HG03103 (cell line): ENCODE measurements around the gene SAMD3.
"Not testable (repeated sequence)": the region's sequence is repeated elsewhere in the genome, so short reads cannot be mapped to it uniquely, and the experiment has no call there.

Experiments used
- ATAC-seq: cut with Tn5 transposase; IDR thresholded peaks from one replicate; pipeline ENCODE4 v1.9.1; 2021; ENCODE audit warnings: low read depth; ENCODE audit not compliant: unreplicated experiment

Gene SAMD3

GRCh38 chr6:130182466-130182865 lies 40.3 kb downstream of the SAMD3 start:
- ATAC-seq: no peak

DNA sequence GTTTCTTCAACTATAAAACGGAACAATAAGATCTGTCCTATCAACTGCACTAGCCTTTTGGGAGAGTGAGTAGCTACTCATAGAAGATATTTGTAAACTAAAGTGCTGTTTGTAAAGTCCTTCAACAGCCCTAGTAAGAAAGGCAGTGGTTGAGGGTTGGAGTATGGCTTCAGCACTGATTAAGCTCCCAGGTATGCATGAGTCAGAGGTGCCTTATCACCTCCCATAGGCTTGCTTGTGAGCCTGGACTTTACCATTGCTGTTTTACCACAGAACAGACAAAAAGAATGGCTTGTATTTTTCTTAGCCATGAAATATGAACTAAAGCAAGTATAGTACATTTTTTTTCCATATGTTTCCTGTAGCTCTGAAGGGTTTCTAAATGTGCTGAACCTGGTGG lies 44.1 kb downstream of the SAMD3 start:
- no peak for ATAC-seq

- ATAC-seq: no peak
These were observed 46.4 kb downstream of the SAMD3 start for GRCh38 chr6:130176378-130176777.

DNA sequence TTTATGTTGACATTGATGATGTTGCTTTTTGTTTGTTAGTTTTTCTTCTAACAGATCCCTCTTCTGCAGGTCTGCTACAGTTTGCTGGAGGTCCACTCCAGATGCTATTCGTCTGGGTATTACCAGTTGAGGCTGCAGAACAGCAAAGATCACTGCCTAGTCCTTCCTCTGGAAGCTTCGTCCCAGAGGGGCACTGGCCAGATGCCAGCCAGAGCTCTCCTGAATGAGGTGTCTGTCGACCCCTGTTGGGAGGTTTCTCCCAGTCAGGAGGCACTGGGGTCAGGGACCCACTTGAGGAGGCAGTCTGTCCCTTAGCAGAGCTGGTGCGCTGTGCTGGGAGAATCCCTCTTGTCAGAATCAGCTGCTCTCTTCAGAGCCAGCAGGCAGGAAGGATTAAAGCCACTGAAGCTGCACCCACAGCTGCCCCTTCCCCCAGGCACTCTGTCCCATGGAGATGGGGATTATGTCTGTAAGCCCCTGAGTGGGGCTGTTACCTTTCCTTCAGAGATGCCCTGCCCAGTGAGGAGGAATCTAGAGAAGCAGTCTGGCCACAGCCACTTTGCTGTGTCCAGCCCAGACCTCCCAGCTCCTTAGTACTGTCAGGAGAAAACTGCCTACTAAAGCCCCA lies 49.3 kb downstream of the SAMD3 start:
- not testable (repeated sequence) for ATAC-seq

GRCh38 chr6:130170160-130170559 lies 52.6 kb downstream of the SAMD3 start:
- not testable (repeated sequence) for ATAC-seq

GRCh38 chr6:130167655-130168054 lies 55.1 kb downstream of the SAMD3 start:
- ATAC-seq: no peak

DNA sequence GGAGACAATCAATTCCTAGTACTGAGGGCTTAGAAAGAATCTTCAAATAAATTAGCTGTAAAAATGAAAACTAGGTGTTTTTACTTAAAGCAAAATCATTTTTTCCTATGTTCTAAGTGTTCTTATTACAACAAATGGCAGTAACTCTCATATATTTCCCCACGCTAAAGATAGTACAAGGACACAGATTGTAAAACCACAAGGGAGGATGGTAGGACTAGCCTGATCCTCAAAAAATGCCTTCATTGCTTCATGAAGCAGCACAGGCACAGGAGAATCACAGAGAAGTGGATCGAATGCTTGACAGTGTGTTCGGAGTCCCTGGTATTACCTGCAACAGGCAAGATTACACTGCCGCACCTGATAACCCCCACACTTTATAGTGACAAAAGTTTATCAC lies 58.5 kb downstream of the SAMD3 start:
- ATAC-seq: no peak

- no peak for ATAC-seq
These were observed 59.5 kb downstream of the SAMD3 start for GRCh38 chr6:130163266-130163665.

- no peak for ATAC-seq
These were observed 60.3 kb downstream of the SAMD3 start for GRCh38 chr6:130162421-130162820.

DNA sequence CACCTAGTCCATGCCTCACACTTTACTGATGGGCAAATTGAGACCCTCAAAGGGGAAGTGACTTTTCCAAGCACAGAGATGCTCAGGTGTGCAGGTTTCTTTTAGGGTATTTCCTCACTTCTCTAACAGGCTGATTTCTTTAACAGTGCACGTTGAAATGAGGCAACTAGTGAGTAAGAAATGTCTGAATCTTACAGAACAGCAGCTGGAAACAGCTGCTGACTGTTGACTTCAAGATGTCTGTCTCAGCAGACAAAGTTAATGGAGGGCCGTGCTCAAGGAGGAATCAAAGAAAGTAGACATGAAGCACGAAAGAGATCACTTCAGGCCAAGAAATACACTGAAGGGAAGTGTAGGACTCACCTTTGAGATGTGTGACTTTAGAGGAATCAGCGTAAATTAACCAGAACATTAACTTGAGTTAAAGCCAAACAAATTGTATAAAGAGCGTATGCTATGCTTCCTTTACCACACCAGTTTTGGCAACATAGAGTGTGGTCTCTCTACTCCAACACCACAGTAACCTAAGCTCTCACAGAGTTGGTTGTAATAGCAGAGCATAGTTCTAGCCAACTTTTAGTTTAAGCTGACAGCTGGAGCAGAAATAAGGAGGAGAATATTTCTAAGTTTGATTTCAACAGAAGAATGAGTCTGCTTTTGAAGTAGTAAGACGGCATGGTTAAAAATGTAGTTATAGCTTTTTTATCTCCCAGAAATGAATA lies 60.9 kb downstream of the SAMD3 start:
- ATAC-seq: no peak

- ATAC-seq: no peak
These were observed 62.8 kb downstream of the SAMD3 start for GRCh38 chr6:130159956-130160355.

- no peak for ATAC-seq
These were observed 64.2 kb downstream of the SAMD3 start for GRCh38 chr6:130158548-130158947.

DNA sequence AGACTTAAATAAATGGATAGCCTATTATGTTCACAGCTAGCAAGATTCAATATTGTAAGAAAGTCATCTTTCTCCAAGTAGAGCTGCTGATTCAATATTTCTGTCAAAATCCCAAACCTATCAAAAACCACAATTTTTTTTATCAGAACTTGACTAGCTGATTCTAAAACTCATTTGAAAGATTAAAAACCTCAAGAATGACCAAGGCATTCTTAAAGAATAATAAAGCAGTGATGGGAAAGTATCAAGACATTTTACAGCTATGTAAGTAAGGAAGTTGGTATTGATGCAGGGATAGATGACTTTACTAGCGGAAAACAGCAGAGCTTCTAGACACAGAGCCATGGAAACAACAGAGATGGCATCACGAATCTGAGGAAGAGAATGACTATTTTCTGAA lies 64.7 kb downstream of the SAMD3 start:
- no peak for ATAC-seq

- ATAC-seq: no peak
These were observed 65.8 kb downstream of the SAMD3 start for GRCh38 chr6:130156908-130157307.

GRCh38 chr6:130152908-130153510 lies 69.7 kb downstream of the SAMD3 start:
- no peak for ATAC-seq

- ATAC-seq: no peak
These were observed 71.8 kb downstream of the SAMD3 start for GRCh38 chr6:130150906-130151305.

DNA sequence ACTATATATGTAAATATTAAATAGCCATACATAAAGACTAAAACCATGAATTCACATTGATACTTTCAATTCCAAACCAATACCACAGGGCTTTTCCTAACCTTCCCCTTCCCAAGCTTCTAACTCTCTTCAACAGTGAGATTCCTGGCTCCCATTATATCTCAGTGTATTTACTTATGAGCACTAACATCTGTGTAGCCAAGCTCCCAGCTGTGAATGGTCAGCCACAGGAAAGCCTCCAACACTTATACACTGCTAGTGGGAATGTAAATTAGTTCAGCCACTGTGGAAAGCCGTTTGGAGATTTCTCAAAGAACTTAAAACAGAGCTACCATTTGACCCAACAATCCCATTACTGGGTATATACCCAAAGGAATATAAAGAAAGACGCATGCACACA lies 73.7 kb downstream of the SAMD3 start:
- ATAC-seq: not testable (repeated sequence)

DNA sequence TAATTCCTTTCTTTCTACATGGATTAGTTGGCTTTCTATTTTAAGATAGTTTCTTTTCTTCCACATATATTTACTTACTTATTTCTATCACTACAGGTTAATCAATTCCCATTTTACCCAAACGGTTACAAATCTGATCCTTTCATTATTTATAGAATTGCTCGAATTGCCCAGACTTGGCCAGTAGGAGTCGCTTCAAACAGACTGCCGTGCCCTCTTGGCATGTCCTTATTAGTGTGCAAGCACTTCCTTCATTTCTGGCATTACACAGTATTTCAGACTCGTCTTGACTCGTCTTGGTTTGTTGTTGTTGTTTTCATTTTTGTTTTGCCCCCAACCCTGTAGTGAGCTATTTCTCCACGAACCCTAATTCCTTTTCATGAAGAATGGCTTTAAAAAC lies 74.6 kb downstream of the SAMD3 start:
- ATAC-seq: no peak

DNA sequence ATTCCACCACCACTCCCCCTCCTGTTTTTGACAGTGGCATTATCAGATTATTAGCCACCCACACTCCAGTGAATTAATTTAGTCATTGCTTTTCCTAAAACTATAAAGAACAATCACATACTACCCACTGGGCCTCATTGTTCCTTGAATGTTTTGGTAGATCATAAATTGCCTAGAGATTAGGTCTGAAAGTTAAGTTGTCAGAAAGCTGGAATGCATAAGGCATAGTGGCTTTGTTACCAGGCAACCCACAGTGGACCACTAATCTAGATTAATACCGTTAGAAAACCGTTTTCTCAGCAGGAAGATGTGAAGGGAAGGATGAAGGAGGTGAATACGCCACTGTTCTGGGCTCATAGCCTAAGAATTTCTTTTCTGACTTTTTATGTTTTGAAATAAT lies 75.6 kb downstream of the SAMD3 start:
- no peak for ATAC-seq

- no peak for ATAC-seq
These were observed 79.0 kb downstream of the SAMD3 start for GRCh38 chr6:130143709-130144108.

GRCh38 chr6:130140084-130140483 lies 82.7 kb downstream of the SAMD3 start:
- no peak for ATAC-seq

- ATAC-seq: peak; percentile 34
These were observed 83.9 kb downstream of the SAMD3 start for GRCh38 chr6:130138909-130139242.
